NCI-H1436 (cell line): ENCODE data around the gene PALD1.
A peak's percentile ranks its signal among the peaks of the same experiment; 100 is the strongest.
"Not testable (repeated sequence)": the region's sequence is repeated elsewhere in the genome, so short reads cannot be mapped to it uniquely, and the experiment has no call there.

Experiments used
- DNase-seq: peaks from one replicate; lab custom pipeline; 2025; lab: John Stamatoyannopoulos, UW

PALD1 gene

DNA sequence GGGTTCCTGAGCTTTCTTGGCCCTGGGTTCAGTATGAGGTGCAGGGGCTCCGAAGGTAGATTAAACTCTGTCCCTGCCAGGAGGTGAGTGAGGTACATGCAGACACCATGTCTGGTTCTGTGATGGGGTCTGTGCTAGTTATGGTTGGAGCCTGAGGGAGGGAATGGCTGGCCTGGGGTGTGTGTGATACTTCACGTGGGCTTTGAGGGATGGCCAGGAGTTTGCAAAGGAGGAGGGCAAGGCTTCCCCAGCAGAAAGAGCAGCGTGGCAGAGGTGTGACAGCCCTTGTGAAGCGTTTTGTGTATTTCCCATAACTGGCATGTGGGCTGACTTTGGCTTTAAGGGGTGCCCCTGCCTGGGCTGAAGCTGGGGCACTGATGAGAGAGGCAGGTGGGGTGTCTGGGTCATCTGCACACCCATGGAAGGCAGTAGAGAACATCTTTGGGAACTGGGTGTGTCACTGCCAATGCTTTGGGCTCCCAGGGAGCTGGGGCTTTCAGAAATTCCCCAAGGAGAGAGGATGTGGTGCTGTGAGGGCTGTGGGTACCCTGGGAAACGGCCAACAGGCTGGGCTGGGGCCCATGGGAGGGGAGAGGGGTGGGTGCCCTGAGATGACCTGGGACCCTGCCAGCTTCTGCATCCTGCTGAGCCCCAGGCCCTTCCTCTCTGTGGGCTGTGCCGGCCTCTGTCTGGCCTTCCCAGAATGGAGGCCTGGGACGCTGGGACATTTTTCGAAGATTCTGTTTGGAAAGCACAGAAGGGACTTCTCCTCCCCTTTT is 4.6 kb downstream of the PALD1 start:
- DNase-seq = no peak

DNA sequence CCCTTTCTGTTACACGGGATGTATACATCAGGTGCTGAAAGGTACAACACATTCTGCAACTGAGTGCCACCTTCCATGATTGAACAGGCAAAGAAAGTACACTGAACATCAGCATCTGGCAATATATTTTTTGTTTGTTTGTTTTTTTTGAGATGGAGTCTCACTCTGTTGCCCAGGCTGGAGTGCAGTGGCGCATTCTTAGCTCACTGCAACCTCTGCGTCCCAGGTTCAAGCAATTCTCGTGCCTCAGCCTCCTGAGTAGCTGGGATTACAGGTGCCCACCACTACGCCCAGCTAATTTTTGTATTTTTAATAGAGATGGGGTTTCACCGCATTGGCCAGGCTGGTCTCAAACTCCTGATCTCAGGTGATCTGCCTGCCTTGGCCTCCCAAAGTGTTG is 5.3 kb downstream of the PALD1 start:
- not testable (repeated sequence) for DNase-seq

DNA sequence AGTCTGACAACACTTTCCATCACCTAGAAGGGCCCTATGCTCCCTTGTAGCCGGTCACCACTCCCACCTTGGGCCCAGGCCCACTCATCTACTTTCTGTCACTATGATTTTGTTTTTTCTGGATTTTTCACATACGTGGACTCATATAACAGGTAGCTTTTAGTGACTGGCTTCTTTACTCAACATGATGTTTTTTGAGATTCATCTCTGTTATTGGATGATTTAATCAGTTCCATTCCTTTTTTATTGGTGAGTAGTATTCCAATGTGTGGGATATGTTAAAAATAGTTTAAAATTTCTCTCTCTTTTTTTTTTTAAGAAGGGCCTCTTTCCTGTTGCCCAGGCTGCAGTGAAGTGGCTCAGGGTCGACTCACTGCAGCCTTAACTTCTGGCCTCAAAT is 9.3 kb downstream of the PALD1 start:
- DNase-seq = no peak

DNA sequence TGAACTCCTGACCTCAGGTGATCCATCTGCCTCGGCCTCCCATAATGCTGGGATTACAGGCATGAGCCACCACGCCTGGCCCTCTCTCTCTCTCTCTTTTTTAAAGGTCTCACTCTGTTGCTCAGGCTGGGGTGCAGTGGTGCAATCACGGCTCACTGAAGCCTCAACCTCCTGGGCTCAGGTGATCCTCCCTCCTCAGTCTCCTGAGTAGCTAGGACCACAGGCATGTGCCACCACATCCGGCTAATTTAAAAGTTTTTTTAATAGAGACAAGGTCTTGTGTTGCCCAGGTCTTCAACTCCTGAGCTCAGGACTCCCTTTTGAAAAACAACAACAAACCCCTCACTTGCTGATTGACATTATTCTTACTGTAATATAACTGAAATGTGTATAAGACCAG is 11.6 kb downstream of the PALD1 start:
- no peak for DNase-seq

DNA sequence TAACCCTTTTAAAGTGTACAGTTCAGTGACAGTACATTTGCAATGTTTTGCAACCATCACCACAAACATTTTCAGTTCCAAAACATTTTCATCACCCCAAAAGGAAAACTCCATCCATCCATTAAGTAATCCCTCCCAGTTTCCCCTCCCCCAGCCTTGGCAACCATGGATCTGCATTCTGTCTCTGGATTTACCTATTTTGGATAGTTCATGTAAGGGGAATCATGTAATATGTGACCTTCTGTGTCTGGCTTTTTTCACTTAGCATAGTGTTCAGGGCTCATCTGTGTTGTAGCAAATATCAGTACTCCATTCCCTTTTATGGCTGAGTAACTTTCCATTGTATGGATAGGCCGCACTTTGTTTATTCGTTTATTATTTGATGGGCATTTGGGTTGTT is 13.0 kb downstream of the PALD1 start:
- DNase-seq = no peak

DNA sequence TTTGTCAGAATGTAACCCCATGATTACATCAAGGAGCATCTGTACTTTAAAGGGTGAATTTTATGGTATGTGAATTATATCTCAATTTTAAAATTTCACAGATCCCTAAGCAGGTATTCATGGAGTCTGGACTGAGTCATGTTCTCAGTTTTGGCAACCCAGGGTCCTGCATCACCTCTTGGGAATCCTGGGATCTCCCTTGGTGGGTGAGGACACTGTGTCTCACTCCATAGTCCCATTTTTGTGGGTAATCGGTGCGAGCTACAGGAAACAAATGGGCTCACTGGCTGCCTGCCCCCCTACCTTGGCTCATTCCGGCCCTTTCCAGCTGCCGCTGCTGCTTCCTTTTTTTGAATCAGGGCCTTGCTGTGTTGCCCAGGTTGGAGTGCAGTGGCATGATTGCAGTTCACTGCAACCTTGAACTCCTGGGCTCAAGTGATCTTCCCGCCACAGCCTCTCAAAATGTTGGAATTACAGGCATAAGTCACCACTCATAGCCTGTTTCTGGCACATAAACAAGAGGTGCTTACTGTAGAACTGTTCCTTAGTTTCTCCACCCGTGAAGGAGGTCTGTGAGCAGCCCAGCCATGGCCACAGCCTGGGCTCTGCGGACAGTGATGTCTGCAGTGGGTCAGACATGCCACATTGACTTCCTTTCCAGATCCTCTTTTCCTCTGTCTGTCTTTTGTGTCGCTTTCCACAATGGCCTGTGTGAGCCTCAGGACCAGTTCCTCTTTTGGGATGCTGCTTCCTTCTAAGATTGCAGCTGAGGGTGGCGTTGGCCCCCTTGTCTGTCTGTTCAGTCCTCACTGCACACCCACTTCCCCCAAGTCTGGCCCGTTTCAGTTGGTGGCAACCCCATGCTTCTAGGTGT is 14.5 kb downstream of the PALD1 start:
- no peak for DNase-seq

DNA sequence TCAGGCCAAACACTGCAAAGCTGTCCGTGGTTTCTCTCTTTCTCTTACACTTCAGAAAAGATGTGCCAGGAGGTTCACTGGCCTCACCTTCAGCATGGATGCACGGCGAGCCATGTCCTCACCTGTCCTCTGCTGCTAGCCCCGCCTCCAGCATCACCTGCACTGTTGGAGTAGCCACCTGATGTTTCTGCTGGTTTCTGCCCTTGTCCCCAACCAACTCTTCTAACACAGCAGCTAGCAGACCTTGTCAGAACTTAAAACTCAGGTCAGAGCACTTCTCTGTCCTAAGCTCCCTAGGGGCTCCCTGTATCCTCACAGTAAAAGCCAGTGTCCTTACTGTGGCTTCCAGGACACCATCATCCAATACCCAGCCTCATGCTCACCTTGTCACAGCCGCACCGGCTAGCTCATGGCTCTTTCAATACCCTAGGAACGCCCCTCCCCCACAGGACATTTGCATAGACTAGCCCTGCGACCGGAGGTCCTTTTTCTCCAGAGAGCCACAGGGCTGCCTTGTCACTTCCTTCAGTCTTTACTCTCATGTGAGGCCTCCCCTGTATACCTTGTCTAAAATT is 15.2 kb downstream of the PALD1 start:
- peak; percentile 0 for DNase-seq

DNA sequence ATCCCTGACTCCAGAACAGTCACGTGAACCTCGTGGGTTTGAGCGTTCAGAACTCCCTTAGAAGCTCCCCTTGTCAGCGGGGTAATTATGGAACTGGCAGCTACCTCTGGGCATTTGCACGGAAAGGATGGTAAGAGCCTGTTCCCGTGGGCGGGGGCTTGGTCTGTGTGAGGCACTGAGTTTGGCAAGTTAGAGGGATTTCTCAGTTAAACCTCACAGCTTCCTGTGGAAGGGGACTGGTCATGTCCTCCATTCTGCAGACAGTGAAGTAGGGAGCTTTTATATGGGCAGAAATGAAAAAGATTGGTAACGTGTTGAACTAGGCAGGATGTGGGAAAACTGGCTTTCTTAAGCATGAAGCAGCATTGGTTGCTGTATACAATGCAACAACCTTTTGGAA is 16.0 kb downstream of the PALD1 start:
- no peak for DNase-seq

DNA sequence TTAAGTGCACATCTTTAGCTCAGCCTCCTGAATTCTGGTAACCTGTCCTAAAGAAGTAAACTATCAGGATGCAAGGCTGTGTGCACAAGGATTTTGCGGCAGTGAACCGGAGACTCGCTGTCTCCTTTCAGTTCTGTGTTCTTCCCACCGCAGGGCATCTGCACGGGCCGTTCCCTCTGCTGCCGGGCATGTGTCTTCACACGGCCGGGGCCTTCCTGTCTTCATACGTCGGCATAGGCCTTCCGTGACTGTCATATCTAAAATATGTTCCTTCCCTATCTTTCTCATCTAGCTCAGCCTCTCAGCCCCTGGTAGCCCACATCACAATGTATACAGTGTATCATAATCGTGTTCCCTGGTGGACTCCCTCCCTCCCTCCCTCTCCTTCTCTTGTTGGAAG is 16.4 kb downstream of the PALD1 start:
- no peak for DNase-seq

DNA sequence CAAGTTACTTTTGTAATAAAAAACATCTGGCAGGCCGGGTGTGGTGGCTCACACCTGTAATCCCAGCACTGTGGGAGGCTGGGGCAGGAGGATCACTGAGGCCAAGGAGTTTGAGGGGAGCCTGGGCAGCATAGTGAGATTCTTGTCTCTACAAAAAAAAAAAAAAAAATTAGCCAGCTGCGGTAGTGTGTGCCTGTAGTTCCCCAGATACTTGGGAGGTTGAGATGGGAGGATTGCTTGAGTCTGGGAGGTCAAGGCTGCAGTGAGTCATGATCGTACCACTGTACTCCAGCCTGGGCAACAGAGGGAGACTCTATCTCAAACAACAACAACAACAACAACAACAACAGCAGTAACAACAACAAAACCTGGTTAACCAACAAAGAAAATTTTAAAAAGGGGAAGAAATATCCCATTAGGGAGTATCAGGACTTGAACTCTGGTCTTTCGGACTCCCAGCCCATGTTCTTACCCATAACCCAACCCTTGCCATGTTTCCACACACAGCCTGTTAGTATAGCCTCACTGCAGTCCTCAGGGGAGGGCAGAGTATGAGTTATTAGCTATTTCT is 17.2 kb downstream of the PALD1 start:
- no peak for DNase-seq

DNA sequence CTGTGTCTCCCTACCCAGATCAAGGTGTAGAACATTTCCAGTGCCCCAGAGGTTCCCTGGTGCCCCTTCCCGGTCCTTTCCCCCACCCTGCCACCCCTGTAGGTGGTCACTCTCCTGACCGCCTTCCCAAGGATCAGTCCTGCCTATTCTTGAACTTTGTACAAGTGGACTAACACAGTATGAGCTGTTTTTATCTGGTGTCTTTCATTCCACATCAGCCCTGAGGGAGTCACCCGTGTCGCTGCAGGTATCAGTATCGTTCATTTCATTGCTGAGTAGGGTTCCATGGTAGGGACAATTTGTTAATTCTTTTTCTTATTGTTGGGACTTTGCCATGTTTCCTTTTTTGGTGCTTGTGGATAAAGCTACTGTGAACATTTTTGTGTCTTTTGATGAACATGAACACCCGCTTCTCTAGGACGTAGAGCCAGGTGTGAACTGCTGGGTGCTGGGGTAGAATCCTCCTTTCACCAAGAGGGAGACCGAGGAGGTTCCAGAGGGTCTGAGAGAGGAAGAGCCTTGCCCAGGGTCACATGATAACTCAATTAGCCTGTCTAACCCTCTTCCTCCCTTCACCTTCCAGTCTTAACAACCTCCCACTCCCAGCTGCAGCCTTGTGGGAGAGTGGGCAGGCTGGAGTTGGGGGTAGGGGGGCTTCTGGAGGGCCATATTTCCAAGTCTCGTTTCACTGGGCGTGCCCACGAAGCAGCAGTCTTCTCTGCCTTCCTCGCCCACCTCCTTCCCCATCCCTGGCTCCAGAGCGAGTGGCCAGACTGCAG is 18.0 kb downstream of the PALD1 start:
- DNase-seq = no peak

DNA sequence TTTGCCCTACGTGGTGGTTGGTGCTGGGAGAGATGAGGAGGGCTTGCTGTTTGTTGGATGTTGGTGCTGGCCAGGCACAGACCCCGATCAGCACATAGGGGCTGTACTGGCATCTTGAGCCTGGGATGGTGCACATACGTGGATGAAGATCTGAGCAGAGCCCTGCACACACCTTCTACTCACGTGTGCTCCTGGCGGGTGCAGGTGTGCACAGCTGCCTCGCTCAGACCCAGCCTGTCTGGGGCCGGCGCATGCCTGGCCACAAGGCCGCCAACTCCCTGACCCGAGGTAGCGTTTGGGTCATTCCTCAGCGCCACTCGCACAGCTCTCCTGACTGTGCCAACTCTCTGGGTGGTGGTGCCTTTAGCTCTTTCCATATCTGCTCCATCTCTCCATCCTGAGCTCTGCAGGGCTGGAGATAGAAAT is 18.6 kb downstream of the PALD1 start:
- no peak for DNase-seq

DNA sequence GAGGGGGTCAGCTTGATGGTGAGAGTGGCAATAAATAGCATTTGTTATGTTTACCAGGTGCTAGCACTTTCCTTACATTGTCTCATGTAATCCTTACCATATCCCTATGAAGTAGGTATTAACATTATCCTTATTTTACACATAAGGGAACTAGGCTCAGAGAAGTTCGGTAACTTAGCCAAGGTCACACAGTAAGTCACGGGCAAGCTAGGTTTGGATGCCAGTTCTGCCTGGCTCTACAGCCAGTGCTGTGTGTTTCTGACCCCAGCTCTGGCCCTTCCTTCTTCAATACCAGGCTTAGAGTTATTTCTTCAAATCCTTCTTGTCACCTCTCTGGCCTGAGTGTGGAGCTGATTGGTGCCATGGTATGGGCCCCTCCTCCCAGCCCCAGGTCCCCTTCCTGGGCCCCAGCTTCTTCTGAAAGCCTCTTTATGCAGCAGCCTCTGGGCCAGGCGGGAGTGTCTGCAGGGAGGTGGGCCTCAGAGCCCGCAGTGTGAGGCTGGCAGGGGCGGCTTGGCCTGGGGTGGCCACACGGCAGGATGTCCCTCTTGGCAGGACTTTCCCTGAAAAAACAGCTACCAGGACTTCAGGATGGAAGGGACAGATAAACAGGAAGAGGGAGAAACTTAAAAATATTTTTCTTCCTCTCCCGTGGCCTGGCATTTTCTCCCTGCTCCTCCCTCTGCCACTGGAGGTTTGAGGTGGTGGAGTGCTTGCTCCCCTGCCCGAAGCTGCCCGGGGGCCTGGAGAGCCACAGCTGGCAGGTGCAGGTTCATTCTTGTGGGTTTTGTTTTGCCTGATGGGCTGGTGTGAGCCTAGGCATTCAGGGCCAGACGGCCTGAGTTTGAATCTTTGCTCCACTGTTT is 20.6 kb downstream of the PALD1 start:
- DNase-seq = no peak

DNA sequence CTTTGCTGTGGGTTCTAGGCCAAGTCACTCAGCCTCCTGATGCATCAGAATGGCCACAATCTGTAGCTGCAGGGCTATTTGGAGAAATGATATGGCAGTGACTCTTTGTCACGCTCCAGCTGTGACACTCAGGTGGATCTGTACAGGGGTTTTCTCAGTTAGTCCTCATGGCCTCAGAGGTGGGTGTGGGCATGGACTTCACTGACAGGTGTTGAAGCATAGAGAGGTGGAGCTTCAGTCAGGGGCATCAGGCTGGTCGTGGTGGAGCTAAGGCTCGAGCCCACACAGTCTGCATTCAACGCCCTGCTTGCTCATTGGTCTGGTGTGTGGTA is 21.2 kb downstream of the PALD1 start:
- DNase-seq = no peak

DNA sequence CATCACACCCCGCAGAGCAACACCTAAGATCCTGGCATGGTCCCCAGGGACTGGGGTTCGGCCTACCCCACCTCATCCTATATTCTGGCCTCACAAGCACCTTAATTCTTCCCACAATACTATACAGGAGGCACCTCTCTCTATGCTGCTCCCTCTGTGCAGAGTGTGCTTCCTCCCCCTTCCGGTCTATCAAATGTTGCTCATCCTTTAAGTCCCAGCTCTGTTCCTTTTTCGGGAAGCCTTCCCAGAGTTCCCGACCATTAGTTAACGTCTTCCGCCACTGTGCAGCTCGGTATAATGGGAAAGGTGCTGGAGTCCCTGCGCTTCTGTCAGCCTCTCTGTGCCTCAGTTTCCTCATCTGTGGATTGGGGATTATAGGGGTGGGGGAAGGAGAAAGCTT is 21.8 kb downstream of the PALD1 start:
- no peak for DNase-seq

DNA sequence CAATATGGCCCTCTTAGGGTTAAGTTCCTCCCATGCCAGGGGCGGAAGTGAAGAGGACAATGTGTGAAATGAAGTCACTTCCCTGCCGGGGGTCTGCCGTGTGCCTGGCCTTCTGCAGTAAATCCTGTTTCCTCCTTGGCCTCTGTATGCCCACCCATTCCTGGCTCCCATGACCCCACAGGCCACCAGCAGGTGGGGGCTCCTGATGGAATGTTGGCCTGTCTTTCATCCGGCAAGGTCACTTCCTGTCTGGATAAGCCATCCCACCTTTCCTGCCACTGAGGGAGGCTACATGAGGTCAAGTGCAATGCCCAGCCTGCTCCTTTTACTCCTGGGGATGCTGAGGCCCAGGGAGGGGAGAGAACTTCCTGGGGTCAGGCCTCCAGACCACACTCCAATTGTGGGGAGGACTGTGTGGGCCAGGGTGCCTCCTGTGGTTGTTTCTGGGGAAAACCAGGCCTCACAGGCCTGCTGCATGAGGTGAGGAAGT is 22.3 kb downstream of the PALD1 start:
- no peak for DNase-seq

DNA sequence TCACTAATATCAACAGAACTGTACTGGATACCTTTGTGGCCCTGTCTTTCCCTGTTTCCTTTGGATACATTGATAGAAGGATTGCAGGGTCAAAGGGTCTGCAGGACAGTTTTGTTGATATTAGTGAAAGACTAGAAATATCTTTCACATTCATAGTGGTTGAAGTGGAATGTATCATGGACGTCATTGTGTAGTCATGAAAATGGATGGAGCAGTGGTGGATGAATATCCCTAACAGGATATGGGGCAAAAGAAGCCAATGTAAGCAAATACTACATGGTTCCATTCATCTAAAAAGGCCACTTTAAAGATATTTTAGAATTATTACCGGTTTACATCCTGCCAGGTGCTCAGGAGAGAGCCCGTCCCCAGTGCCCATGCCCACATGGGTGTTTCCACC is 23.8 kb downstream of the PALD1 start:
- DNase-seq = no peak

DNA sequence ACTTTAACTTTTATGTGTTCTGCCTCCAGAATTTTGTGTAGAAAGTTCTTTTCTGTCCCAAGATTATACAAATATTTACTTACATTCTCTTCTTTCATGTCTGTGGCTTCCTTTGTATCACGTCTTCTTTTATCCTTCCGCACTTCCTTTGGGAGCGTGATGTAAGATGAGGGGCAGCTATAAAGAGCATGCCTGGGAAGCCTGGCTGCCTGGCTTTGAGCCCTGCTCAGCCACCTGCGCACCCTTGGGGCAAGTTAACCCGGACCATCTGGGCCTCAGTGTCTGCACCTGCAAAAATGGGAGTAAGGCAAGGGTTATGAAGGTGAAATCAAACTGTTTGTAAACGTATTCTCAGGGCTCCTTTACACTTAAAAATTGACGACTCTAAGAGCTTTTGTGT is 25.2 kb downstream of the PALD1 start:
- no peak for DNase-seq

DNA sequence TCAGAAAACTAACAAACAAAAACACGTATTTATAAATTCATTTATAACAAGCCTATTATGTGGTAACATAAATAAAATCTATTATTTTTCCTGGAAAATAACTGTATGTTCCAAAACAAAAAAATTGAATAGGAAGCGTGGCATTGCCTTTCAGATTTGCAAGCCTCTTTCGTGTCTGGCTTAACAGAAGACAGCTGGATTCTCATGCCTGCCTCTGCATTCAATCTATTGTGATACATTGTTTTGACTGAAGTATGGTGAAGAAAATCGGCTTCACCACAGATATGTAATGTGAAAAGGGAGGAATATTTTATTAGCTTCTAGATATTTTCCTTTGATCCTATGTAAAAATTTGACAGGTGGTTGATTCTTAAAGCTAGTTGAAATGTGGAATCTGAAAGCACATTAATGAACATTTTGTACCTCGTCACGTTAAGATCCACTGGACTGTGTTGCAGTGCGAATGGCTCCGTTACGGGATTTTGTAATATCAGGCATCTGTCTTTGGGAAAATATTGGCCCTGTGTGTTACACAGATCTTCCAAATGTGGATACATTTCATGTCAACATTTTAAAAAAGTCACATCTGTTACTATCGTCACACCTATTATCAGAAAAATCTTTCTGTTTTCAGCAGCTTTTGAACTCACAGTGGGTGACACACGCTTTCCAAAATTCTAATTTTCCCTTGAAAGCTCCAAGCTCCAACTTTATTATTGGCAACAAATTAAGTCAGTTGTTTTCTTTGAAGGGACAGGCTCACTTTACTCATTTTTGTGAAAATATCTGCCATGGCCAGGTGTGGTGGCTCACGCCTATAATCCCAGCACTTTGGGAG is 26.2 kb downstream of the PALD1 start:
- no peak for DNase-seq

DNA sequence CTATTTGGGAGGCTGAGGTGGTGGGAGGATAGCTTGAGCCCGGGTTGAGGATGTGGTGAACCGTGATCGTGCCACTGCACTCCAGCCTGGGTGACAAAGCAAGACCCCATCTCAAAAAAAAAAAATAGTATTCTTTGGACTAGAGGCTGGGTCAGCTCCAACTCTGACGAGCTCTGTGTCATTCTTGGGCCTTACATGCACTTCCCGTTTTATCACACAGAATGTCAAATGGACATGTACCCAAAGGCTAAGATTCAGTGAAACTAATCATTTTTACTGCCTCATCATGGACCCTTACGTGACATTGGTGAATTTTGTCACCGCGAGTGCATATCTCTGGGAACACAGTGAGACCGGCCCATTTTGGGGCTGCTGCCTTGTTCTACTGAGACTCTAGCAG is 27.3 kb downstream of the PALD1 start:
- no peak for DNase-seq
